GM19397 (cell line): ENCODE data around the gene RPAP3.

Experiments used
- ATAC-seq: cut with Tn5 transposase; IDR thresholded peaks from one replicate; pipeline ENCODE4 v1.9.1; 2021; ENCODE audit warnings: mild to moderate bottlenecking, moderate library complexity; ENCODE audit not compliant: unreplicated experiment

RPAP3 gene

DNA sequence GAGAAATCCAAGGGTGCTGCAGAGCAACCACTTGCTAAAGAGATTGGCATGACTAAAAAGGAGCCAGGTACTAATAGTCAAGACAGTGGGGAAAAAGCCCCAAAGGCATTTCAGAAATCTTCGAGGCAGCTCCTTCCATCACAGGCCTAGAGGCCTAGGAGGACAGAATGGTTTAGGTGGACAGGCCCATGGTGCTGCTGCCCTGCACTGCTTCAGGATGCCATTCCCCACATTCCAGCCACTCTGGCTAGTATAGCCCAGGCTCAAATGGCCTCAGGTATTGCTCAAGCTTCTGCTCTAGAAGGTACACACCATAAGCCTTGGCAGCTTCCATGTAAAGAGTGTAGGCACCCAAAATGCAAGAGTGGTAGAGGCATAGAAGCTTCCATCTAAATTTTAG lies 92.9 kb downstream of the RPAP3 start:
- ATAC-seq, result no peak

DNA sequence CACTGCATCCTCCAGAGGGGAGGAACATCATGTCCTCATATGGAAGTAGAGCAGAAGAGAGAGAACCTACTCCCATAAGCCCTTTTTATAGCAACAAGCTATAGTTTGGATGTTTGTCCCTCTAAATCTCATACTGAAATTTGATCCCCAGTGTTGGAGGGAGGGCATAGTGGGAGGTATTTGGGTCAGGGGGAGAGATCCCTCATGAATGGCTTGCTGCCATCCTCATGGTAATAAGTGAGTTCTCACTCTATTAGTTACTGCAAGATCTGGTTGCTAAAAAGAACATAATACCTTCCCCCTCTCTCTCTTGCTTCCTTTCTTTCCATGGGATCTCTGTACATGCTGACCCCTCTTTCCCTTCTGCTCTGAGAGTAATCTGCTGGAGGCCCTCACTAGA lies 93.9 kb downstream of the RPAP3 start:
- no peak for ATAC-seq
